A549 (cell line): ENCODE results near the gene HMGN2. TPM values are rescaled to one million over a fixed set of nuclear protein-coding genes. Genes with fewer than 3 reads are reported as not detected.

Experiments
- ATAC-seq, 2 experiments: fragments of 200-7000 bp in 1 of 2; fragments of >200 bp in 1 of 2; cut with Nextera tagmentation in 1 of 2; cut with Tn5 transposase in 1 of 2; 3 replicates each; pipeline versions ENCODE4 v1.8.0 to v1.9.1; 2018 to 2020; ENCODE audit warnings: mild to moderate bottlenecking in 1 of 2, moderate library complexity in 1 of 2
- CTCF ChIA-PET: fragments of 300-600 bp; sonication (Branson Sonifier 250); formaldehyde crosslinking; extraction: SDS; loops from one replicate; lab custom pipeline; 2021; ENCODE audit warnings: antibody characterized with exemption, inconsistent platforms; lab: Yijun Ruan, JAX
- POLR2A ChIA-PET: fragments of 350-600 bp; formaldehyde crosslinking; extraction: SDS; loops from one replicate; lab custom pipeline; 2021; ENCODE audit warnings: antibody characterized with exemption, inconsistent platforms; lab: Yijun Ruan, JAX
- DNase-seq, 2 experiments: peaks; one replicate each; pipeline versions ENCODE4 v3.0.0 to v3.0.0-alpha.2; 2011 to 2016; ENCODE audit warnings: low read depth in 1 of 2, low spot score in 1 of 2
- FAIRE-seq: peaks from 2 replicates; lab custom pipeline; 2011; peaks lifted over from hg19 to GRCh38; lab: Jason Lieb, UNC
- H3K27ac ChIP-seq, 2 experiments: fragments of >200 bp; sonication (Bioruptor Twin); formaldehyde crosslinking; 3 replicates each; pipeline ENCODE4 v1.5.1; 2016 to 2017
- H3K4me1 ChIP-seq: fragments of >200 bp; sonication (Bioruptor Twin); formaldehyde crosslinking; 3 replicates; pipeline ENCODE4 v1.6.1; 2016
- H3K4me2 ChIP-seq: fragments of >200 bp; sonication (Bioruptor Twin); formaldehyde crosslinking; 3 replicates; pipeline ENCODE4 v1.6.1; 2016
- H3K4me3 ChIP-seq: fragments of >200 bp; sonication (Bioruptor Twin); formaldehyde crosslinking; 3 replicates; pipeline ENCODE4 v1.5.1; 2016
- H3K9me3 ChIP-seq: fragments of >200 bp; sonication (Bioruptor Twin); formaldehyde crosslinking; 3 replicates; pipeline ENCODE4 v1.6.1; 2016
- ESRRA ChIP-seq: fragments of 150-350 bp; IDR thresholded peaks from 2 replicates; pipeline ENCODE4 v1.6.1; 2014; ENCODE audit warnings: mild to moderate bottlenecking, low read length, borderline replicate concordance
- HOXB13 ChIP-seq: fragments of 250-450 bp; sonication (Bioruptor Pico); IDR thresholded peaks from 2 replicates; pipeline ENCODE4 v1.5.0; 2020; ENCODE audit warnings: low read depth, mild to moderate bottlenecking, moderate library complexity
- HOXB5 ChIP-seq: fragments of 250-450 bp; sonication (Bioruptor Pico); IDR thresholded peaks from 2 replicates; pipeline ENCODE4 v1.5.0; 2020; ENCODE audit warnings: mild to moderate bottlenecking, moderate library complexity
- JUN ChIP-seq, 2 experiments: fragments of >200 bp; sonication (Bioruptor Twin); formaldehyde crosslinking; IDR thresholded peaks; 2 replicates in 1 of 2; 3 replicates in 1 of 2; pipeline ENCODE4 v1.6.1; 2016 to 2017
- NFE2L2 ChIP-seq: fragments of 150-350 bp; conservative IDR thresholded peaks from 2 replicates; pipeline ENCODE4 v1.6.1; 2014; ENCODE audit warnings: low read length
- NR3C1 ChIP-seq: fragments of >200 bp; sonication (Bioruptor Twin); formaldehyde crosslinking; IDR thresholded peaks from 3 replicates; pipeline ENCODE4 v1.6.1; 2017
- POLR2A ChIP-seq: IDR thresholded peaks from 2 replicates; pipeline ENCODE4 v1.6.1; 2012; ENCODE audit warnings: mild to moderate bottlenecking, low read length
- POLR2AphosphoS2 ChIP-seq: conservative IDR thresholded peaks from 2 replicates; pipeline ENCODE4 v1.6.1; 2012; ENCODE audit warnings: low read length, improper control_type of control experiment, inconsistent platforms
- RFX5 ChIP-seq: fragments of 450-650 bp; IDR thresholded peaks from 2 replicates; pipeline ENCODE4 v1.7.1; 2014; ENCODE audit warnings: antibody characterized with exemption, mild to moderate bottlenecking, moderate library complexity
- SMC3 ChIP-seq: fragments of >200 bp; sonication (Bioruptor Twin); formaldehyde crosslinking; IDR thresholded peaks from 3 replicates; pipeline ENCODE4 v1.6.1; 2018; ENCODE audit warnings: inconsistent platforms
- TP53 ChIP-seq: fragments of 250-450 bp; sonication (Bioruptor Pico); IDR thresholded peaks from 2 replicates; pipeline ENCODE4 v1.5.0; 2021; ENCODE audit warnings: mild to moderate bottlenecking, moderate library complexity
- ZNF302 ChIP-seq: fragments of 250-450 bp; sonication (Bioruptor Pico); IDR thresholded peaks from 2 replicates; pipeline ENCODE4 v1.9.0; 2021; ENCODE audit warnings: inconsistent platforms, mild to moderate bottlenecking, moderate library complexity
- WGBS: methylation state at CpG from one replicate; pipeline ENCODE4 v1.1.6; 2017; ENCODE audit errors: missing lambda C conversion rate; 5-methylcytosine and 5-hydroxymethylcytosine counted together
- polyA plus RNA-seq, 4 experiments: library from polyadenylated mRNA; depleted of rRNA in 3 of 4; stranded (reverse); fragments of >200 nt; fragmentation: RNase III in 1 of 4; extraction: RNeasy Plus Mini Kit Qiagen cat#74134 plus additional on column Dnase treatment in 1 of 4; gene quantifications; 2 replicates in 3 of 4; 3 replicates in 1 of 4; pipeline ENCODE4 v1.2.3, GENCODE V29; 2011 to 2017
- TF ChIP-seq, protein P1 (sequence below): fragments of 200-600 bp; sonication (generic); IDR thresholded peaks from 2 replicates; pipeline ENCODE4 v1.6.1; 2016; ENCODE audit warnings: antibody characterized with exemption, mild to moderate bottlenecking, moderate library complexity

The HMGN2 gene
- polyA plus RNA-seq, 2 of the 4 experiments (the other 2 are of a cell fraction), result 146 to 310 TPM

- no peak for TF ChIP-seq HOXB13 (CRISPR knock-in tag)
Observed at GRCh38 chr1:26522073-26522472, 49.8 kb downstream of the HMGN2 start (continued).

GRCh38 chr1:26524181-26524580, 51.9 kb downstream of the HMGN2 start:
- H3K4me3 ChIP-seq, result no peak overlapping the region
- 0 out of 3 replicates have a peak, but pooled peaks cover 5% of the 10 kb centered on the region for H3K4me1 ChIP-seq
- ChIA-PET CTCF (interaction anchor here (1.2 kb wide), 2 partner anchors 8 to 24 kb away, joined by 3 to 9 read pairs; no protein-coding TSS in a partner anchor), POLR2A (interaction anchor here (1.9 kb wide), 1 partner anchor 24 kb away, joined by 7 read pairs; no protein-coding TSS in a partner anchor)
- H3K4me2 ChIP-seq, result no peak overlapping the region
- 54% methylated on average over 4 of the region's 4 CpGs for WGBS
- DNase-seq, result no peak
- TF ChIP-seq NFE2L2 (no peak), ZNF302 (CRISPR knock-in tag) (no peak), HOXB5 (no peak), RFX5 (no peak), SMC3 (no peak), ESRRA (no peak), POLR2A (no peak), NR3C1 (no peak), JUN (IDR thresholded peaks at IDR 0.05) (no peak), POLR2AphosphoS2 (no peak), TP53 (CRISPR knock-in tag) (no peak)
- TF ChIP-seq, protein P1, sequence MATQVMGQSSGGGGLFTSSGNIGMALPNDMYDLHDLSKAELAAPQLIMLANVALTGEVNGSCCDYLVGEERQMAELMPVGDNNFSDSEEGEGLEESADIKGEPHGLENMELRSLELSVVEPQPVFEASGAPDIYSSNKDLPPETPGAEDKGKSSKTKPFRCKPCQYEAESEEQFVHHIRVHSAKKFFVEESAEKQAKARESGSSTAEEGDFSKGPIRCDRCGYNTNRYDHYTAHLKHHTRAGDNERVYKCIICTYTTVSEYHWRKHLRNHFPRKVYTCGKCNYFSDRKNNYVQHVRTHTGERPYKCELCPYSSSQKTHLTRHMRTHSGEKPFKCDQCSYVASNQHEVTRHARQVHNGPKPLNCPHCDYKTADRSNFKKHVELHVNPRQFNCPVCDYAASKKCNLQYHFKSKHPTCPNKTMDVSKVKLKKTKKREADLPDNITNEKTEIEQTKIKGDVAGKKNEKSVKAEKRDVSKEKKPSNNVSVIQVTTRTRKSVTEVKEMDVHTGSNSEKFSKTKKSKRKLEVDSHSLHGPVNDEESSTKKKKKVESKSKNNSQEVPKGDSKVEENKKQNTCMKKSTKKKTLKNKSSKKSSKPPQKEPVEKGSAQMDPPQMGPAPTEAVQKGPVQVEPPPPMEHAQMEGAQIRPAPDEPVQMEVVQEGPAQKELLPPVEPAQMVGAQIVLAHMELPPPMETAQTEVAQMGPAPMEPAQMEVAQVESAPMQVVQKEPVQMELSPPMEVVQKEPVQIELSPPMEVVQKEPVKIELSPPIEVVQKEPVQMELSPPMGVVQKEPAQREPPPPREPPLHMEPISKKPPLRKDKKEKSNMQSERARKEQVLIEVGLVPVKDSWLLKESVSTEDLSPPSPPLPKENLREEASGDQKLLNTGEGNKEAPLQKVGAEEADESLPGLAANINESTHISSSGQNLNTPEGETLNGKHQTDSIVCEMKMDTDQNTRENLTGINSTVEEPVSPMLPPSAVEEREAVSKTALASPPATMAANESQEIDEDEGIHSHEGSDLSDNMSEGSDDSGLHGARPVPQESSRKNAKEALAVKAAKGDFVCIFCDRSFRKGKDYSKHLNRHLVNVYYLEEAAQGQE, result no peak
- H3K9me3 ChIP-seq, result no peaks in the 10 kb centered on the region
- H3K27ac ChIP-seq, result no peak overlapping the region
- FAIRE-seq, result no peak
- no peak; a peak in 1 of 6 replicates for ATAC-seq

Other genes with a start within 250 kb of the HMGN2 start
- 21.1 and 25.6 TPM in 2 replicates for gene CEP85, start 238.2 kb upstream of the HMGN2 start, polyA plus RNA-seq (2011; rRNA removed)
- gene CEP85, start 238.2 kb upstream of the HMGN2 start, polyA plus RNA-seq (2017; fragmentation: RNase III; extraction: RNeasy Plus Mini Kit Qiagen cat#74134 plus additional on column Dnase treatment), result 13.0 to 13.6 TPM (median 13.5 TPM) in 3 replicates
- 36.1 and 38.7 TPM in 2 replicates for gene SH3BGRL3, start 192.4 kb upstream of the HMGN2 start, polyA plus RNA-seq (2011; rRNA removed)
- 66.1 to 87.2 TPM (median 78.6 TPM) in 3 replicates for gene SH3BGRL3, start 192.4 kb upstream of the HMGN2 start, polyA plus RNA-seq (2017; fragmentation: RNase III; extraction: RNeasy Plus Mini Kit Qiagen cat#74134 plus additional on column Dnase treatment)
- 6.8 and 7.6 TPM in 2 replicates for gene UBXN11, start 165.8 kb upstream of the HMGN2 start, polyA plus RNA-seq (2011; rRNA removed)
- 10.6 to 12.7 TPM (median 10.8 TPM) in 3 replicates for gene UBXN11, start 165.8 kb upstream of the HMGN2 start, polyA plus RNA-seq (2017; fragmentation: RNase III; extraction: RNeasy Plus Mini Kit Qiagen cat#74134 plus additional on column Dnase treatment)
- not detected in 2 replicates for gene CD52, start 154.5 kb upstream of the HMGN2 start, polyA plus RNA-seq (2011; rRNA removed)
- not detected in 3 replicates for gene CD52, start 154.5 kb upstream of the HMGN2 start, polyA plus RNA-seq (2017; fragmentation: RNase III; extraction: RNeasy Plus Mini Kit Qiagen cat#74134 plus additional on column Dnase treatment)
- 0.67 and 1.1 TPM in 2 replicates for gene CRYBG2, start 118.3 kb upstream of the HMGN2 start, polyA plus RNA-seq (2011; rRNA removed)
- gene CRYBG2, start 118.3 kb upstream of the HMGN2 start, polyA plus RNA-seq (2017; fragmentation: RNase III; extraction: RNeasy Plus Mini Kit Qiagen cat#74134 plus additional on column Dnase treatment), result 2.3 to 2.7 TPM (median 2.4 TPM) in 3 replicates
- not detected in 2 replicates for gene ZNF683, start 99.7 kb upstream of the HMGN2 start, polyA plus RNA-seq (2011; rRNA removed)
- not detected in 3 replicates for gene ZNF683, start 99.7 kb upstream of the HMGN2 start, polyA plus RNA-seq (2017; fragmentation: RNase III; extraction: RNeasy Plus Mini Kit Qiagen cat#74134 plus additional on column Dnase treatment)
- gene LIN28A, start 61.6 kb upstream of the HMGN2 start, polyA plus RNA-seq (2011; rRNA removed), result 0.03 and 0.04 TPM in 2 replicates
- gene LIN28A, start 61.6 kb upstream of the HMGN2 start, polyA plus RNA-seq (2017; fragmentation: RNase III; extraction: RNeasy Plus Mini Kit Qiagen cat#74134 plus additional on column Dnase treatment), result 0.03 TPM in 1 of 3 replicates, not detected in the others
- 20.4 and 26.0 TPM in 2 replicates for gene DHDDS, start 40.1 kb upstream of the HMGN2 start, polyA plus RNA-seq (2011; rRNA removed)
- 26.9 to 27.8 TPM (median 27.3 TPM) in 3 replicates for gene DHDDS, start 40.1 kb upstream of the HMGN2 start, polyA plus RNA-seq (2017; fragmentation: RNase III; extraction: RNeasy Plus Mini Kit Qiagen cat#74134 plus additional on column Dnase treatment)
- gene RPS6KA1, start 57.3 kb downstream of the HMGN2 start, polyA plus RNA-seq (2011; rRNA removed), result 9.8 and 11.8 TPM in 2 replicates
- 12.4 to 14.1 TPM (median 12.7 TPM) in 3 replicates for gene RPS6KA1, start 57.3 kb downstream of the HMGN2 start, polyA plus RNA-seq (2017; fragmentation: RNase III; extraction: RNeasy Plus Mini Kit Qiagen cat#74134 plus additional on column Dnase treatment)
- gene ARID1A, start 223.6 kb downstream of the HMGN2 start, polyA plus RNA-seq (2011; rRNA removed), result 17.4 and 23.9 TPM in 2 replicates
- gene ARID1A, start 223.6 kb downstream of the HMGN2 start, polyA plus RNA-seq (2017; fragmentation: RNase III; extraction: RNeasy Plus Mini Kit Qiagen cat#74134 plus additional on column Dnase treatment), result 21.4 to 24.1 TPM (median 22.4 TPM) in 3 replicates